OCI-LY7 (cell line): ENCODE measurements around the gene ROBO1.

Source experiments
- CTCF ChIP-seq: fragments of 200-600 bp; sonication (generic); conservative IDR thresholded peaks from 2 replicates; pipeline ENCODE4 v1.5.1; 2014; ENCODE audit warnings: mild to moderate bottlenecking, antibody characterized with exemption, low read length, moderate library complexity, mixed read lengths
- EZH2phosphoT487 ChIP-seq: fragments of 200-600 bp; sonication (generic); IDR thresholded peaks from 2 replicates; pipeline ENCODE4 v1.6.1; 2018; ENCODE audit warnings: low read depth, borderline replicate concordance, mild to moderate bottlenecking, mixed run types, antibody characterized with exemption, low read length, moderate library complexity, mixed read lengths

DNA sequence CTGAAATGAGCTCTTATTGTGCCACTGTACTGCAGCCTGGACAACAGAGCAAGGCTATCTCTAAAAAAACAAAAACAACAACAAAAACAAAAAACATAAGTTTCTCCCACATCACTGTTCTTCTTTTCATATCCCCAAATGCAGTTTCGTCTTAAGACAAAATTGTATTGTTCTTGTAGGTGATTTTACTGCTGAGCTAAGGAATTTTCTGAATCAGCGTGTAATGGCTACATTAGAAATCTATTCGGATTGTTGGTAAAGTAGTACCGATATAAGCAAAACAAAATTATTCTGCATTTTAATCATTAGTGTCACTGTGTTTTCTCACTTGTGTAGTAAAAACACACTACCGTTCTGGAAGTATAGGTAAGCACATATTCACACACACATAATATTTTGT is 512.5 kb downstream of the ROBO1 start:
- no peak for TF ChIP-seq EZH2phosphoT487
- no peak for TF ChIP-seq CTCF
